ENCODE measurements around the gene ADIPOQ.

DNA sequence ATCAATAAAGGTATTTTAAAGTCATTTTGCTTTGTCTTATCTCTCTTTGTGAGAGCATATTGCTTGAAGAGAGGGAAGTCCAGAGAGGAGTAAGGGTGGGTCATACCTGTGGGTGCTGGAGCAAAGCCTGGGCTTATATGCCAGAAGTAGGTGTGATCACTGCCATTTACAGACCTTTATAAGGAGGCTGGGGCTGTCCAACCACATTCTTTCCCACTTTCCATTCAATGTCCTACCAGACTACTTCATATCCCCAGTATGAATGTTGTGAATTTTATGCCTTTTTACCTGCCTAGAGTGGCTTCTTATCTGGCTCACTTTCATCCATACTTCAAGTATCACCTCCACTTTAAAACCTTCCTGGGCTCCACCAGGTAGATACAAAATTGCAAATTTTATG lies 48.4 kb downstream of the ADIPOQ start:
- TF ChIP-seq, protein P1, sequence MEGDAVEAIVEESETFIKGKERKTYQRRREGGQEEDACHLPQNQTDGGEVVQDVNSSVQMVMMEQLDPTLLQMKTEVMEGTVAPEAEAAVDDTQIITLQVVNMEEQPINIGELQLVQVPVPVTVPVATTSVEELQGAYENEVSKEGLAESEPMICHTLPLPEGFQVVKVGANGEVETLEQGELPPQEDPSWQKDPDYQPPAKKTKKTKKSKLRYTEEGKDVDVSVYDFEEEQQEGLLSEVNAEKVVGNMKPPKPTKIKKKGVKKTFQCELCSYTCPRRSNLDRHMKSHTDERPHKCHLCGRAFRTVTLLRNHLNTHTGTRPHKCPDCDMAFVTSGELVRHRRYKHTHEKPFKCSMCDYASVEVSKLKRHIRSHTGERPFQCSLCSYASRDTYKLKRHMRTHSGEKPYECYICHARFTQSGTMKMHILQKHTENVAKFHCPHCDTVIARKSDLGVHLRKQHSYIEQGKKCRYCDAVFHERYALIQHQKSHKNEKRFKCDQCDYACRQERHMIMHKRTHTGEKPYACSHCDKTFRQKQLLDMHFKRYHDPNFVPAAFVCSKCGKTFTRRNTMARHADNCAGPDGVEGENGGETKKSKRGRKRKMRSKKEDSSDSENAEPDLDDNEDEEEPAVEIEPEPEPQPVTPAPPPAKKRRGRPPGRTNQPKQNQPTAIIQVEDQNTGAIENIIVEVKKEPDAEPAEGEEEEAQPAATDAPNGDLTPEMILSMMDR (IDR thresholded peaks at IDR 0.05; ENCODE audit: poor library complexity): no peak
- TF ChIP-seq EZH2 (IDR thresholded peaks at IDR 0.05; ENCODE audit: borderline replicate concordance) (no peak), EZH2phosphoT487 (IDR thresholded peaks at IDR 0.05; ENCODE audit: low read depth, severe bottlenecking, unreplicated experiment) (no peak)

Data from hepatocyte (in vitro differentiated cells).